GM23338 (cell line): ENCODE measurements around the gene SRSF2. TPM values are rescaled to one million over a fixed set of nuclear protein-coding genes. Genes with fewer than 3 reads are reported as not detected.
"Not testable (repeated sequence)": the region's sequence is repeated elsewhere in the genome, so short reads cannot be mapped to it uniquely, and the experiment has no call there.

ENCODE experiments used
- ATAC-seq: fragments of 200-7000 bp; cut with Tn5 transposase; 3 replicates; pipeline ENCODE4 v1.9.1; 2020
- DNase-seq: peaks from one replicate; pipeline ENCODE4 v3.0.0-alpha.2; 2015; ENCODE audit warnings: low spot score
- H2AFZ ChIP-seq: fragments of 200-600 bp; sonication (generic); 2 replicates; pipeline ENCODE4 v1.8.0; 2016; ENCODE audit warnings: antibody characterized with exemption, mild to moderate bottlenecking, moderate library complexity
- H3F3A ChIP-seq: fragments of 200-600 bp; sonication (generic); replicated peaks from 2 replicates; pipeline ENCODE4 v1.8.0; 2017; ENCODE audit warnings: antibody characterized with exemption, mixed run types, low read depth
- H3K27ac ChIP-seq: fragments of 200-600 bp; sonication (generic); 2 replicates; pipeline ENCODE4 v1.6.1; 2016; ENCODE audit warnings: low read depth
- H3K27me3 ChIP-seq: fragments of 200-600 bp; sonication (generic); 2 replicates; pipeline ENCODE4 v1.8.0; 2016; ENCODE audit warnings: mild to moderate bottlenecking, mixed run types, moderate library complexity; ENCODE audit not compliant: insufficient read depth
- H3K36me3 ChIP-seq: fragments of 200-600 bp; sonication (generic); 2 replicates; pipeline ENCODE4 v1.8.0; 2016; ENCODE audit warnings: mild to moderate bottlenecking; ENCODE audit not compliant: insufficient read depth
- H3K4me1 ChIP-seq: fragments of 200-600 bp; sonication (generic); 2 replicates; pipeline ENCODE4 v1.8.0; 2016; ENCODE audit warnings: mild to moderate bottlenecking, moderate library complexity; ENCODE audit not compliant: insufficient read depth
- H3K4me2 ChIP-seq: fragments of 200-600 bp; sonication (generic); 2 replicates; pipeline ENCODE4 v1.7.1; 2017; ENCODE audit warnings: mixed run types
- H3K4me3 ChIP-seq: fragments of 200-600 bp; sonication (generic); 2 replicates; pipeline ENCODE4 v1.6.1; 2016; ENCODE audit warnings: mixed run types
- H3K79me2 ChIP-seq: fragments of 200-600 bp; sonication (generic); replicated peaks from 2 replicates; pipeline ENCODE4 v1.8.0; 2017; ENCODE audit warnings: mild to moderate bottlenecking; ENCODE audit not compliant: insufficient read depth
- H3K9me2 ChIP-seq: fragments of 200-600 bp; sonication (generic); 2 replicates; pipeline ENCODE4 v1.8.0; 2017; ENCODE audit not compliant: insufficient read depth
- H4K20me1 ChIP-seq: fragments of 200-600 bp; sonication (generic); replicated peaks from 2 replicates; pipeline ENCODE4 v1.8.0; 2017; ENCODE audit warnings: mild to moderate bottlenecking; ENCODE audit not compliant: insufficient read depth
- H3K27ac Mint-ChIP-seq: 2 replicates; pipeline ENCODE4 v1.8.0; 2020; ENCODE audit warnings: inconsistent platforms, mild to moderate bottlenecking, moderate library complexity, mixed read lengths
- H3K27me3 Mint-ChIP-seq: 3 replicates; pipeline ENCODE4 v1.8.0; 2022; ENCODE audit warnings: low read depth, mild to moderate bottlenecking, moderate library complexity, mixed read lengths, inconsistent platforms; ENCODE audit not compliant: insufficient read depth, poor library complexity
- H3K36me3 Mint-ChIP-seq: 3 replicates; pipeline ENCODE4 v1.8.0; 2021; ENCODE audit warnings: low read depth, mild to moderate bottlenecking, inconsistent platforms, moderate library complexity, mixed read lengths
- H3K4me1 Mint-ChIP-seq: 3 replicates; pipeline ENCODE4 v1.8.0; 2020; ENCODE audit warnings: mild to moderate bottlenecking, inconsistent platforms, mixed read lengths
- H3K4me3 Mint-ChIP-seq: 3 replicates; pipeline ENCODE4 v1.8.0; 2021; ENCODE audit warnings: moderate library complexity, mild to moderate bottlenecking, inconsistent platforms, mixed read lengths
- H3K9me3 Mint-ChIP-seq: 3 replicates; pipeline ENCODE4 v1.8.0; 2020; ENCODE audit warnings: moderate library complexity, mild to moderate bottlenecking, inconsistent platforms, mixed read lengths
- CREB1 ChIP-seq: fragments of 250-450 bp; sonication (Bioruptor Pico); IDR thresholded peaks from 2 replicates; pipeline ENCODE4 v1.5.0; 2020; ENCODE audit warnings: low read depth, mild to moderate bottlenecking, moderate library complexity
- CTCF ChIP-seq, 2 experiments: fragments of 200-600 bp in 1 of 2; sonication (generic) in 1 of 2; conservative IDR thresholded peaks; 2 replicates each; pipeline versions ENCODE4 v1.5.1 to v1.6.1; 2016 to 2017; ENCODE audit warnings: antibody characterized with exemption in 2 of 2, low read depth in 2 of 2, mild to moderate bottlenecking in 2 of 2, moderate library complexity in 1 of 2
- ETS1 ChIP-seq: IDR thresholded peaks from 2 replicates; pipeline ENCODE4 v1.6.1; 2016; ENCODE audit warnings: antibody characterized with exemption
- EZH2phosphoT487 ChIP-seq: fragments of 200-600 bp; sonication (generic); IDR thresholded peaks from one replicate; pipeline ENCODE4 v1.8.1; 2018; ENCODE audit warnings: antibody characterized with exemption; ENCODE audit not compliant: unreplicated experiment
- JUNB ChIP-seq: IDR thresholded peaks from one replicate; pipeline ENCODE4 v1.6.1; 2016; ENCODE audit warnings: antibody characterized with exemption; ENCODE audit not compliant: unreplicated experiment
- NANOG ChIP-seq: IDR thresholded peaks from 2 replicates; pipeline ENCODE4 v1.6.1; 2016; ENCODE audit warnings: antibody characterized with exemption, borderline replicate concordance
- REST ChIP-seq: IDR thresholded peaks from one replicate; pipeline ENCODE4 v1.6.1; 2018; ENCODE audit warnings: antibody characterized with exemption; ENCODE audit not compliant: unreplicated experiment
- STAT1 ChIP-seq: IDR thresholded peaks from one replicate; pipeline ENCODE4 v1.6.1; 2016; ENCODE audit warnings: antibody characterized with exemption; ENCODE audit not compliant: unreplicated experiment
- ZNF114 ChIP-seq: fragments of 250-450 bp; sonication (Bioruptor Pico); IDR thresholded peaks from 2 replicates; pipeline ENCODE4 v1.5.0; 2020; ENCODE audit warnings: mild to moderate bottlenecking, moderate library complexity
- polyA plus RNA-seq: library from polyadenylated mRNA; unstranded; fragments of >200 nt; fragmentation: Nextera tagmentation; extraction: Ambion mirVana; gene quantifications from 2 replicates; pipeline ENCODE4 v1.2.1, GENCODE V29; 2016
- total RNA-seq: library from RNA; depleted of rRNA; stranded (reverse); fragments of >200 nt; shearing (Covaris generic); gene quantifications from 2 replicates; pipeline ENCODE4 v1.2.3, GENCODE V29; 2014

Gene SRSF2
- total and polyA plus RNA-seq, 2 experiments from 2014 or later = 317 to 547 TPM

GRCh38 chr17:76723812-76724211, 13.3 kb downstream of the SRSF2 start (continued):
- TF ChIP-seq ETS1 (no peak), NANOG (no peak), JUNB (no peak), EZH2phosphoT487 (no peak), CTCF (conservative IDR thresholded peaks at IDR 0.05; ENCODE audit: low read depth in 2 of 2) (no peak), CREB1 (CRISPR knock-in tag) (no peak), ZNF114 (no peak), STAT1 (no peak), REST (no peak)

GRCh38 chr17:76722977-76723376, 14.2 kb downstream of the SRSF2 start:
- H3K4me1 Mint-ChIP-seq = peaks cover 10% of the 10 kb centered on the region; the same call in 2 of the 3 replicates
- H3K4me3 ChIP-seq, H3K4me3 Mint-ChIP-seq, ATAC-seq, H3K27me3 ChIP-seq, DNase-seq, H3K9me2 ChIP-seq, H3K9me3 Mint-ChIP-seq, H2AFZ ChIP-seq, H3F3A ChIP-seq, H3K27me3 Mint-ChIP-seq, H3K27ac ChIP-seq, H3K4me2 ChIP-seq, H3K27ac Mint-ChIP-seq: not testable (repeated sequence)
- peaks cover 33% of the 10 kb centered on the region for H3K36me3 ChIP-seq
- H3K36me3 Mint-ChIP-seq = peaks cover 68% of the 10 kb centered on the region
- peaks cover 32% of the 10 kb centered on the region for H3K79me2 ChIP-seq
- peaks cover 17% of the 10 kb centered on the region for H4K20me1 ChIP-seq
- H3K4me1 ChIP-seq = peaks cover 13% of the 10 kb centered on the region
